T-helper 1 cell treated with Interleukin-12 subunit alpha and Interleukin-12 subunit beta and Interleukin-4 antibody, amounts not matched to agents 30 ng/mL and 1 ng/mL, for 36 hours (primary cell): ENCODE data around the gene HSFX4. TPM values are rescaled to one million over a fixed set of nuclear protein-coding genes. Genes with fewer than 3 reads are reported as not detected.
"Not testable (repeated sequence)": the region's sequence is repeated elsewhere in the genome, so short reads cannot be mapped to it uniquely, and the experiment has no call there.

Source experiments
- intact Hi-C: fragments of 100-400 bp; cut with micrococcal nuclease; formaldehyde crosslinking; loops from one replicate; pipeline ENCODE4 v1.15.1; 2024
- total RNA-seq: library from RNA; stranded (reverse); gene quantifications from 2 replicates; pipeline ENCODE4 v1.2.3, GENCODE V29; 2022

The HSFX4 gene, protein sequence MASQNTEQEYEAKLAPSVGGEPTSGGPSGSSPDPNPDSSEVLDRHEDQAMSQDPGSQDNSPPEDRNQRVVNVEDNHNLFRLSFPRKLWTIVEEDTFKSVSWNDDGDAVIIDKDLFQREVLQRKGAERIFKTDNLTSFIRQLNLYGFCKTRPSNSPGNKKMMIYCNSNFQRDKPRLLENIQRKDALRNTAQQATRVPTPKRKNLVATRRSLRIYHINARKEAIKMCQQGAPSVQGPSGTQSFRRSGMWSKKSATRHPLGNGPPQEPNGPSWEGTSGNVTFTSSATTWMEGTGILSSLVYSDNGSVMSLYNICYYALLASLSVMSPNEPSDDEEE
- total RNA-seq: 0.22 TPM in 1 of 2 replicates, not detected in the other

GRCh38 chrX:149929400-149929799 lies at the start of gene HSFX4:
TSS of gene HSFX4 (plus strand) at chrX:149929573. CDS start at chrX:149929645, 72 bp downstream.
- intact Hi-C loops: not testable (repeated sequence)

- intact Hi-C loops: no loop called here
These were observed 48.2 kb upstream of the HSFX4 start, which contains the start of gene MAGEA8 for GRCh38 chrX:149881081-149881711. TSS of gene MAGEA8 (plus strand) at chrX:149881183. CDS start at chrX:149884273, 3,090 bp downstream.

DNA sequence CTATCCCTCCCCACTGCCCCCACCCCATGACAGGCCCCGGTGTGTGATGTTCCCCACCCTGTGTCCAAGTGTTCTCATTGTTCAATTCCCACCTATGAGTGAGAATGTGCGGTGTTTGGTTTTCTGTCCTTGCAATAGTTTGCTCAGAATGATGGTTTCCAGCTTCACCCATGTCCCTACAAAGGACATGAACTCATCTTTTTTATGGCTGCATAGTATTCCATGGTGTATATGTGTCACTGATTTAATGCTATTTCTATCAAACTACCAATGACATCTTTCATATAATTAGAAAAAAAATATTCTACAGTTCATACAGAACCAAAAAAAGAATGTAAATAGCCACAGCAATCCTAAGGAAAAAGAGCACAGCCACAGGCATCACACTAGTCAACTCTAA lies 38.5 kb upstream of the HSFX4 start:
- intact Hi-C loops: not testable (repeated sequence)

GRCh38 chrX:149898554-149898953 lies 30.8 kb upstream of the HSFX4 start:
- intact Hi-C loops: no loop called here

- intact Hi-C loops: loop anchor here (2.0 kb wide), 1 partner anchor 31 kb away; no protein-coding TSS in a partner anchor
These were observed 25.3 kb upstream of the HSFX4 start for GRCh38 chrX:149903889-149904748.

DNA sequence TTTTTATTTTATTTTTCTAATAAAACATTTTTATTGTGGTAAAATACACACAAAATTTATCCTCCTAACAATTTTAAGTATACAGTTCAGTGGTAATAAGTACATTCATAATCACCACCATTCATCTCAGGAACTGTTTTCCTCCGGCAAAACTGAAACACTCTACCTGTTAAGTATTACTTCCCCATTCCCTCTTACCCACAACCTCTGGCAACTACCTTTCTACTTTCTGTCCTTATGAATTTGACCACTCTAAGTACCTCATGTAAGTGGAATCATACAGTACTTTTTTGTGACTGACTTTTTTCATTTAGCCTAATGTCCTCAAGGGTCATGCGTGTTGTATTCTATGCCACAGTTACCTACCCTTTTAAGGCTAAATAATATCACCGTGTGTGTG lies 21.1 kb upstream of the HSFX4 start:
- intact Hi-C loops: no loop called here

GRCh38 chrX:149908727-149909126 lies 20.6 kb upstream of the HSFX4 start:
- intact Hi-C loops: loop anchor here (1.0 kb wide), 1 partner anchor 78 kb away; no protein-coding TSS in a partner anchor

DNA sequence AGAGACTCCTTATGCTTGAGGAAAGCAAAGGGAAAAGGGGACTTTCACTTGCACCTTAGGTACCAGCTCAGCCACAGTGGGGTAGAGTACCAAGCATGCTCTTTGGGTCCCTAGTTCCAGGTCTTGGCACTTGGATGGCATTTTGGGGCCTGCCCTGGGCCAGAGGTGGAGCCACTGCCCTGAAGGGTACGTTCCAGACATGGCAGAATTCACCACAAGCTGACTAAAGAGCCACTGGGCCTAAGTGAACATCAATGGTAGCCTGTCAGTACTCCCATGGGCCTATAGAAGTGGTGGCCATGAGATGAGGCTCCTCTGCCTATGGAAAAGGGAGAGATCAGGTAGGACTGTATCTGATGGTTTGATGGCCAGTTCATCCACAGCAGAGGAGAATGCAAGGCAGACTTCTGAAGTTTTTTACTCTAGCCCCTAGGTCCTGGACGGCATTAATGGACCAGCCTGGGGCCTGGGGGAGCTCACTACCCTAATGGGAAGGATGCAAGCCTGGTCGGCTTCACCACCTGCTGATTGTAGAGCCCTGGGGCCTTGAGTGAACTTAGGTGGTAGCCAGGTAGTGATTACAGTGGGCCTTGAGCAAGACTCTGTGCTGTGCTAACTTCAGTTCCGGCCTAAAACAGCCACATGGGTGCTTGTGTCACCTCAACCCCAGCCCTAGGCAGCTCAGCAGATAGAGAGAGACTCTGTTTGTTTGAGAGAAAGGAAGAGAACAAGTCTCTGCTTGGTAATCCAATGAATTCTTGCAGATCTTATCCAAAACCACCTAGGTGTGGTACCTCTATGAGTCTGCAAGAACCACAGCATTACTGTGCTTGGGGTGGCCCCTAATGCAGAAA lies 19.8 kb upstream of the HSFX4 start:
- intact Hi-C loops: loop anchor here (1.0 to 5.0 kb wide), 2 partner anchors 79 to 533 kb away; no protein-coding TSS in a partner anchor

GRCh38 chrX:149910178-149910695 lies 19.1 kb upstream of the HSFX4 start:
- intact Hi-C loops: loop anchor here (5.0 kb wide), 1 partner anchor 532 kb away; no protein-coding TSS in a partner anchor

DNA sequence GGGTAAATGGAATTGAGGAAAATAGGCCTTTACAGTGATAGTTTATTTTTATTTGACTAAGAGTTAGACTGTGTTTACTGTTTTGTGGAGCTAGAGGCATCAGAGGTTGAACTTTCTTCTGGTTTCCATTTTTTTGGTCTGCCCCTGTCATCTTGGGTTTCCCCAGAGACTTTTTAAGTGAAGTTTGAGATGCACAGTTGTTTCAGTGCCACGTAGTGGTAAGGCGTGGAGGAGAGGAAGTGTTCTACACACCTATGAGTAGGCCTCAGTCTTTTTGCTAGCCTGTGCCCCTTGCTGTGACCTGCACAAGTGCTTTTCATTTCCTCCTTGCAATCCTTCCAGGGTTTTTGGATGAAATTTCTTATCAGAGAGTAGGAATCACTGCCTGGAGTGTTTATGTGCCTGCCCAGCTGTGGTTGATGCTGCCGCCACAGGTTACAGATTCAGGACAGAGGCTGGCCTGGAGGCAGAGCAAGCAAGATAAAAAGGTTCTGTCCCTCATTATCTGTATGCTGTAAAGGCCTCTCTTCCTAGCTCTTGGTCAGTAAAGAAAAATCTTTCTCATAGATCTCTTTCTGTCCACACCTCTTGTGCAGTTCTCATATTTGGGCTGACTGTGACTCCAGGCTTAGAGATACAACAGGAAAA lies 12.5 kb upstream of the HSFX4 start:
- intact Hi-C loops: no loop called here

GRCh38 chrX:149923836-149924235 lies 5.5 kb upstream of the HSFX4 start:
- intact Hi-C loops: not testable (repeated sequence)

- intact Hi-C loops: not testable (repeated sequence)
These were observed 4.9 kb upstream of the HSFX4 start for GRCh38 chrX:149924434-149924833.

GRCh38 chrX:149927245-149927963 lies 2.0 kb upstream of the HSFX4 start:
- intact Hi-C loops: not testable (repeated sequence)

GRCh38 chrX:149927964-149928258 lies 1.5 kb upstream of the HSFX4 start:
- intact Hi-C loops: not testable (repeated sequence)

- intact Hi-C loops: not testable (repeated sequence)
These were observed 738 bp upstream of the HSFX4 start for GRCh38 chrX:149928635-149929034.

DNA sequence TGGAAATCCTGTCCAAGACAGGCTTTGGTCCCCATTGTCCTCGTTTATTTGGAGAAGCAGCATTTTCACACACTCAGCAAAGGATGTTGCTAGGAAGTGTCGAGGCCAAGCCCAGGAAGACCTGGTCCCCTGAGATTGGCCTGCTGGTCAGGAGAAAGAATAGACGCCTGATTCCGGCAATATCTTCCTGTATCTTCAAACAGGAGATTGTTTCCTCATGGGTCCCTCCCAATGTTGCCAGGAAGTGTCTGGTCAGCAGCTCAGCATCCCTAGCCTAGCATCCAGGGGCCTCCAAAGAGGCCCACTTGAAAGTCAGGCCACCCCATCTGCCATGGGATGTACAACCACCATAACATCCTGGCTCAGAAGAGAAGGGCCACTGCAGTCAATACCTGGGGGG lies 2.0 kb downstream of the HSFX4 start:
- intact Hi-C loops: not testable (repeated sequence)

DNA sequence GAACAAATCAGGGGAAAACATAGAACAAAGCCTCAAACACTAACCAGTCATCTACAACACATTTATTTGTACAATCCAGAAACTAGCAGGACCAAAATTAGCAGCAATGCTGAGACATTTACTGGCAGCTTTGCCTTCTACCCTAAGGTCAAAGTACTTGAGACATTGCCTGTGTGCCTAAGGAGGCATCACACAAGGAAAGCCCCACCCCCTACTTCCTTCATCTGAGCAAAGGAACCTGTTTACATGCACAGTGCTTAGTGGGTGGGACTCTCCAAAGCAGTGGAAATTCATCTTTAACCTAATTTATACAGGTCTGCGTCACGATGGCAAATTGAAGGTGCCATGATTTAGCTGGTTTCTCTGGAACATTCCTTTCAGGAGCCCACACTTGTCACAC lies 2.8 kb downstream of the HSFX4 start:
- intact Hi-C loops: not testable (repeated sequence)

- intact Hi-C loops: not testable (repeated sequence)
These were observed 3.6 kb downstream of the HSFX4 start for GRCh38 chrX:149932970-149933369.

DNA sequence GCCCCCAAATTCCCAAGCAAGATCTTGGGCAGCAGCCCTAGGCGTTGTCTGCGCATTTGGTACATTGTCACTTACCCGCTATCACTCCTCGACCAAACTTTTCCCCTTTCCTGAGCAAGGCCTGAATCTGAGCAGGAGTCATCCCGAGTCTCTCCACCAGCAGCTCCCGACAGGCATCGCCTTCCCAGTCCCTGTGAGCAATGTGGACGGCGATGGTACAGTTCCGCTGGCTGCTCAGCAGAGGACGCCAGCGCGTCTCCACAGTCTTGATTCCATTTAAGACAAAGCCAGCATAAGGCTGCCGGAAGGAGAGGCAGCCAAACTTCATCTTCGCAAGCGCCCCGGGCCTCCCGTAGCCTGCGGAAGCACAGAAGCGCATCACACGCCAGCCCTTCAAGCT lies 4.2 kb downstream of the HSFX4 start:
- intact Hi-C loops: not testable (repeated sequence)
